HEK293 (cell line): Measurements from ENCODE around the gene NNMT.

Source experiments
- CTCF ChIA-PET: fragments of 350-600 bp; formaldehyde crosslinking; extraction: SDS; loops from one replicate; lab custom pipeline; 2021; ENCODE audit warnings: antibody characterized with exemption; lab: Yijun Ruan, JAX
- POLR2A ChIA-PET: fragments of 300-600 bp; formaldehyde crosslinking; extraction: SDS; loops from one replicate; lab custom pipeline; 2020; ENCODE audit warnings: antibody characterized with exemption, inconsistent platforms; lab: Yijun Ruan, JAX
- H3K27ac ChIP-seq: fragments of 200-500 bp; sonication (Bioruptor generic); 2 replicates; pipeline ENCODE4 v1.5.1; 2014; ENCODE audit warnings: low read depth, low read length, control low read depth, inconsistent platforms; ENCODE audit errors: extremely low read depth
- H3K36me3 ChIP-seq, 2 experiments: fragments of 200-500 bp in 1 of 2; sonication (Bioruptor generic) in 1 of 2; 1 replicate in 1 of 2; 2 replicates in 1 of 2; pipeline ENCODE4 v1.5.1; 2014 to 2017; ENCODE audit warnings: inconsistent platforms in 2 of 2, low read length in 2 of 2; ENCODE audit not compliant: control insufficient read depth in 2 of 2, insufficient read depth in 1 of 2
- H3K4me1 ChIP-seq: fragments of 200-500 bp; sonication (Bioruptor generic); 2 replicates; pipeline ENCODE4 v1.5.1; 2014; ENCODE audit warnings: mild to moderate bottlenecking, low read length, inconsistent platforms; ENCODE audit not compliant: control insufficient read depth, insufficient read depth
- H3K4me3 ChIP-seq: 2 replicates; pipeline ENCODE4 v1.5.1; 2011; ENCODE audit warnings: low read depth, mild to moderate bottlenecking, control low read depth, low read length, moderate library complexity
- H3K9me3 ChIP-seq: fragments of 200-500 bp; sonication (Bioruptor generic); 2 replicates; pipeline ENCODE4 v1.5.1; 2014; ENCODE audit warnings: low read depth, low read length, inconsistent platforms; ENCODE audit not compliant: control insufficient read depth, insufficient read depth
- GFI1B ChIP-seq: fragments of 450-650 bp; formaldehyde crosslinking; IDR thresholded peaks from 2 replicates; pipeline ENCODE4 v1.5.1; 2016; ENCODE audit warnings: missing biosample characterization, missing genetic modification characterization
- GLIS1 ChIP-seq: fragments of 450-650 bp; formaldehyde crosslinking; IDR thresholded peaks from 2 replicates; pipeline ENCODE4 v1.5.1; 2016; ENCODE audit warnings: missing biosample characterization, missing genetic modification characterization
- GLIS2 ChIP-seq: fragments of 450-650 bp; formaldehyde crosslinking; IDR thresholded peaks from 2 replicates; pipeline ENCODE4 v1.5.1; 2016; ENCODE audit warnings: missing biosample characterization, missing genetic modification characterization
- HIC1 ChIP-seq: fragments of 450-650 bp; formaldehyde crosslinking; IDR thresholded peaks from 2 replicates; pipeline ENCODE4 v1.5.1; 2016; ENCODE audit warnings: missing biosample characterization, missing genetic modification characterization
- HOXA7 ChIP-seq: sonication (generic); formaldehyde crosslinking; IDR thresholded peaks from 2 replicates; pipeline ENCODE4 v1.8.1; 2022; ENCODE audit warnings: missing genetic modification reagents, borderline replicate concordance
- MEIS1 ChIP-seq: sonication (generic); formaldehyde crosslinking; IDR thresholded peaks from 2 replicates; pipeline ENCODE4 v1.8.1; 2022; ENCODE audit warnings: missing genetic modification reagents, mild to moderate bottlenecking, borderline replicate concordance
- RBAK ChIP-seq: fragments of 450-650 bp; formaldehyde crosslinking; IDR thresholded peaks from 2 replicates; pipeline ENCODE4 v1.5.1; 2016; ENCODE audit warnings: missing biosample characterization, missing genetic modification characterization
- SP2 ChIP-seq: fragments of 450-650 bp; formaldehyde crosslinking; IDR thresholded peaks from 2 replicates; pipeline ENCODE4 v1.5.1; 2016; ENCODE audit warnings: missing biosample characterization, missing genetic modification characterization
- TCF7L2 ChIP-seq: IDR thresholded peaks from 2 replicates; pipeline ENCODE4 v1.6.1; 2011; ENCODE audit warnings: low read depth, mild to moderate bottlenecking, inconsistent platforms, low read length, moderate library complexity, borderline replicate concordance
- WT1 ChIP-seq: fragments of 450-650 bp; formaldehyde crosslinking; IDR thresholded peaks from 2 replicates; pipeline ENCODE4 v1.5.1; 2016; ENCODE audit warnings: missing biosample characterization, missing genetic modification characterization
- YY1 ChIP-seq: fragments of 450-650 bp; formaldehyde crosslinking; IDR thresholded peaks from 2 replicates; pipeline ENCODE4 v1.5.1; 2018; ENCODE audit warnings: missing biosample characterization, missing genetic modification characterization
- ZBTB7A ChIP-seq: fragments of 450-650 bp; formaldehyde crosslinking; IDR thresholded peaks from 2 replicates; pipeline ENCODE4 v1.5.1; 2016; ENCODE audit warnings: low read depth, missing biosample characterization, missing genetic modification characterization
- ZFP37 ChIP-seq: fragments of 450-650 bp; formaldehyde crosslinking; IDR thresholded peaks from 2 replicates; pipeline ENCODE4 v1.5.1; 2016; ENCODE audit warnings: missing biosample characterization, missing genetic modification characterization
- ZNF10 ChIP-seq: fragments of 450-650 bp; formaldehyde crosslinking; IDR thresholded peaks from 2 replicates; pipeline ENCODE4 v1.5.1; 2017; ENCODE audit warnings: missing biosample characterization, missing genetic modification characterization
- ZNF138 ChIP-seq: fragments of 450-650 bp; formaldehyde crosslinking; IDR thresholded peaks from 2 replicates; pipeline ENCODE4 v1.5.1; 2016; ENCODE audit warnings: missing biosample characterization, missing genetic modification characterization, borderline replicate concordance
- ZNF140 ChIP-seq: fragments of 450-650 bp; formaldehyde crosslinking; IDR thresholded peaks from 2 replicates; pipeline ENCODE4 v1.5.1; 2016; ENCODE audit warnings: missing biosample characterization, missing genetic modification characterization
- ZNF157 ChIP-seq: fragments of 450-650 bp; formaldehyde crosslinking; IDR thresholded peaks from 2 replicates; pipeline ENCODE4 v1.5.1; 2016; ENCODE audit warnings: missing biosample characterization, missing genetic modification characterization
- ZNF184 ChIP-seq: fragments of 450-650 bp; IDR thresholded peaks from 2 replicates; pipeline ENCODE4 v1.5.1; 2018; ENCODE audit warnings: missing biosample characterization, mild to moderate bottlenecking, missing genetic modification characterization
- ZNF335 ChIP-seq: fragments of 450-650 bp; formaldehyde crosslinking; conservative IDR thresholded peaks from 2 replicates; pipeline ENCODE4 v1.5.1; 2016; ENCODE audit warnings: missing biosample characterization, missing genetic modification characterization
- ZNF514 ChIP-seq: fragments of 450-650 bp; formaldehyde crosslinking; IDR thresholded peaks from 2 replicates; pipeline ENCODE4 v1.5.1; 2016; ENCODE audit warnings: missing biosample characterization, missing genetic modification characterization
- ZNF544 ChIP-seq: fragments of 450-650 bp; formaldehyde crosslinking; IDR thresholded peaks from 2 replicates; pipeline ENCODE4 v1.5.0; 2017; ENCODE audit warnings: missing biosample characterization, missing genetic modification characterization
- ZNF555 ChIP-seq: fragments of 450-650 bp; formaldehyde crosslinking; conservative IDR thresholded peaks from 2 replicates; pipeline ENCODE4 v1.5.1; 2017; ENCODE audit warnings: missing biosample characterization, mild to moderate bottlenecking, missing genetic modification characterization, inconsistent platforms
- ZNF561 ChIP-seq: fragments of 450-650 bp; IDR thresholded peaks from 2 replicates; pipeline ENCODE4 v1.5.1; 2018; ENCODE audit warnings: missing biosample characterization, missing genetic modification characterization, borderline replicate concordance
- ZNF621 ChIP-seq: fragments of 450-650 bp; formaldehyde crosslinking; IDR thresholded peaks from 2 replicates; pipeline ENCODE4 v1.5.1; 2017; ENCODE audit warnings: missing biosample characterization, missing genetic modification characterization
- ZNF639 ChIP-seq: fragments of 450-650 bp; formaldehyde crosslinking; IDR thresholded peaks from 2 replicates; pipeline ENCODE4 v1.5.1; 2016; ENCODE audit warnings: missing biosample characterization, missing genetic modification characterization
- ZNF654 ChIP-seq: fragments of 450-650 bp; formaldehyde crosslinking; IDR thresholded peaks from 2 replicates; pipeline ENCODE4 v1.5.1; 2016; ENCODE audit warnings: low read depth, missing biosample characterization, missing genetic modification characterization
- ZNF830 ChIP-seq: fragments of 450-650 bp; IDR thresholded peaks from 2 replicates; pipeline ENCODE4 v1.5.0; 2018; ENCODE audit warnings: missing biosample characterization, missing genetic modification characterization, low read depth, mild to moderate bottlenecking, moderate library complexity
- ZNF837 ChIP-seq: fragments of 450-650 bp; formaldehyde crosslinking; IDR thresholded peaks from 2 replicates; pipeline ENCODE4 v1.5.1; 2016; ENCODE audit warnings: missing biosample characterization, missing genetic modification characterization
- ZSCAN30 ChIP-seq: fragments of 450-650 bp; IDR thresholded peaks from 2 replicates; pipeline ENCODE4 v1.5.1; 2018; ENCODE audit warnings: missing biosample characterization, mild to moderate bottlenecking, missing genetic modification characterization, moderate library complexity
- TF ChIP-seq, protein P1 (sequence below): fragments of 450-650 bp; formaldehyde crosslinking; IDR thresholded peaks from 2 replicates; pipeline ENCODE4 v1.5.1; 2016; ENCODE audit warnings: missing biosample characterization, missing genetic modification characterization

Gene NNMT

GRCh38 chr11:114304065-114304464 lies 7.9 kb downstream of the NNMT start:
- TF ChIP-seq ZBTB7A (no peak), ZNF555 (no peak), ZNF10 (tag by site-specific recombination) (no peak), ZSCAN30 (no peak), ZNF561 (no peak), ZNF830 (no peak), HOXA7 (CRISPR knock-in tag) (no peak), HIC1 (tag by site-specific recombination) (no peak), ZNF157 (no peak), ZNF654 (tag by site-specific recombination) (no peak)
- TF ChIP-seq, protein P1, sequence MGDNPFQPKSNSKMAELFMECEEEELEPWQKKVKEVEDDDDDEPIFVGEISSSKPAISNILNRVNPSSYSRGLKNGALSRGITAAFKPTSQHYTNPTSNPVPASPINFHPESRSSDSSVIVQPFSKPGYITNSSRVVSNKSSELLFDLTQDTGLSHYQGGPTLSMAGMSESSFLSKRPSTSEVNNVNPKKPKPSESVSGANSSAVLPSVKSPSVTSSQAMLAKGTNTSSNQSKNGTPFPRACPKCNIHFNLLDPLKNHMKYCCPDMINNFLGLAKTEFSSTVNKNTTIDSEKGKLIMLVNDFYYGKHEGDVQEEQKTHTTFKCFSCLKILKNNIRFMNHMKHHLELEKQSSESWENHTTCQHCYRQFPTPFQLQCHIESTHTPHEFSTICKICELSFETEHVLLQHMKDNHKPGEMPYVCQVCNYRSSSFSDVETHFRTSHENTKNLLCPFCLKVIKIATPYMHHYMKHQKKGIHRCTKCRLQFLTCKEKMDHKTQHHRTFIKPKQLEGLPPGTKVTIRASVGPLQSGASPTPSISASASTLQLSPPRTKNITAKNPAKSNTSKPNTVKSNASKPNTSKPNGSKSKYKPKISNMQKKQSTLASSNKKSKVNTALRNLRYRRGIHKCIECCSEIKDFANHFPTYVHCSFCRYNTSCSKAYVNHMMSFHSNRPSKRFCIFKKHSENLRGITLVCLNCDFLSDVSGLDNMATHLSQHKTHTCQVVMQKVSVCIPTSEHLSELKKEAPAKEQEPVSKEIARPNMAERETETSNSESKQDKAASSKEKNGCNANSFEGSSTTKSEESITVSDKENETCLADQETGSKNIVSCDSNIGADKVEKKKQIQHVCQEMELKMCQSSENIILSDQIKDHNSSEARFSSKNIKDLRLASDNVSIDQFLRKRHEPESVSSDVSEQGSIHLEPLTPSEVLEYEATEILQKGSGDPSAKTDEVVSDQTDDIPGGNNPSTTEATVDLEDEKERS (tag by site-specific recombination) = no peak
- H3K4me1 ChIP-seq = no peaks in the 10 kb centered on the region
- no peak overlapping the region for H3K4me3 ChIP-seq
- POLR2A ChIA-PET = no interaction called here
- CTCF ChIA-PET = interaction anchor here (1.1 to 1.3 kb wide), 3 partner anchors 8 to 25 kb away, joined by 3 to 9 read pairs (median 3); partner anchors contain the start of gene NNMT
- no peak overlapping the region for H3K27ac ChIP-seq
- no peaks in the 10 kb centered on the region for H3K9me3 ChIP-seq
- no peaks in the 10 kb centered on the region for H3K36me3 ChIP-seq

DNA sequence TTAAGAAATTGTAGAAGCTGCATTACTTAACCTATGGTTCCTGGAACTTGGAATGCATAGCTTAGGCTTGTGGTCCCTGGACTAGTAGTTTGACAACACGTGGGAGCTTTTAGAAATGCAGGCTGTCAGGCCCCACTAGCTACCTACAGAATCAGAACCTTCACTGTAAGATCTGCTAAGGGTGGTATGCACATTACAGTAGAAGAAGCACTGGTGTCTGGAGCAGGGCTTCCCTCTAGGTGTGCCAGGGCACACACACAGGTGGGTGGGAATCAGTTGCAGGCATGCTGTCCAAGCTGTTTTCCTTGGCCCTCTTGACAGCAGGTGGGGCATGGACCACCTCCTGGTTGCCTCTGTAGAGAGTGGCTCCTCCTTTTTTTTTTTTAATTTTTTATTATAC lies 8.8 kb downstream of the NNMT start:
- POLR2A ChIA-PET = no interaction called here
- CTCF ChIA-PET = interaction anchor here (0.5 to 1.3 kb wide), 5 partner anchors 9 to 41 kb away, joined by 3 to 9 read pairs (median 3); partner anchors contain the start of gene NNMT
- Histone ChIP-seq H3K9me3 (no peaks in the 10 kb centered on the region), H3K27ac (no peak overlapping the region), H3K36me3 (no peaks in the 10 kb centered on the region), H3K4me1 (no peaks in the 10 kb centered on the region), H3K4me3 (no peak overlapping the region)
- no peak for TF ChIP-seq GLIS2 (tag by site-specific recombination)
- no peak for TF ChIP-seq RBAK (tag by site-specific recombination)
- no peak for TF ChIP-seq TCF7L2
- no peak for TF ChIP-seq ZNF639
- no peak for TF ChIP-seq ZNF184
- no peak for TF ChIP-seq ZNF837 (tag by site-specific recombination)
- no peak for TF ChIP-seq ZNF140
- TF ChIP-seq YY1 (tag by site-specific recombination) = no peak
- no peak for TF ChIP-seq ZNF514 (tag by site-specific recombination)
- no peak for TF ChIP-seq MEIS1 (CRISPR knock-in tag)
- TF ChIP-seq GFI1B = no peak
- no peak for TF ChIP-seq SP2 (tag by site-specific recombination)
- TF ChIP-seq WT1 (tag by site-specific recombination) = no peak
- TF ChIP-seq ZNF544 (tag by site-specific recombination) = no peak
- TF ChIP-seq ZNF621 (tag by site-specific recombination) = no peak
- TF ChIP-seq ZNF138 (tag by site-specific recombination) = no peak
- no peak for TF ChIP-seq ZNF335
- no peak for TF ChIP-seq ZFP37
- TF ChIP-seq GLIS1 (tag by site-specific recombination) = no peak
